Measurements from ENCODE around the gene FCHSD1. TPM values are rescaled to one million over a fixed set of nuclear protein-coding genes. Genes with fewer than 3 reads are reported as not detected.

FCHSD1 gene
- total RNA-seq, 1 experiment from 2014 or later, result 23.1 TPM

DNA sequence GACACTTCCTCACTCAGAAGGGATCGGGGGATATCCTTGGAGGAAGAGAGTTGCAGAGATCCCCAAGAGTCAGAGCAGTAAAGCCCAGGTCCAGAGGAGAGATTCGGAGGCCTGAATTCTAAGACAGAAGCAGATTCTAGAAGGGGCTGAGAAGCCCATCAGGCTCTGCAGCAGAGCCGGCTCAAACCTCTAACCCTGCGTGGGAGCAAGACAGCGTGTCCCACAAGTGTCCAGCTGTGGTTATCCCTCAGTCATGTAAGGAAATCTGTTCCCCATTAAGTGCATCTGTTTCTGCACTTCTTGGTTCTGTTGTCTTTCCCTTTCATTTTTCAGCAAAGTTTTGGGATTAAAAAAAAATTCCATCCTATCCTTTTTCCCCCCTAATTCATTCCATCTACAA, 27.6 kb downstream of the FCHSD1 start:
- H2BK12ac ChIP-seq (ENCODE audit: insufficient read length, low read depth, low read length), result no peak overlapping the region
- H3K56ac ChIP-seq (ENCODE audit: insufficient read length, low read depth, low read length), result no peak overlapping the region
- no peak overlapping the region for H3K4me2 ChIP-seq (ENCODE audit: insufficient read depth, insufficient read length, low read length)
- H3K27me3 ChIP-seq (ENCODE audit: insufficient read depth, low read length), result no peaks in the 10 kb centered on the region
- no peak overlapping the region for H2AFZ ChIP-seq (ENCODE audit: low read length)
- no peak overlapping the region for H3K23ac ChIP-seq (ENCODE audit: insufficient read length, low read depth, low read length)
- no peak overlapping the region for H2BK5ac ChIP-seq (ENCODE audit: insufficient read length, low read length)
- Mint-ChIP-seq H3K4me3 (peak overlapping the region in 1 of 2 experiments; percentile 54; a peak in 3 of 5 replicates), H3K4me1 (peaks cover 11 to 13% of the 10 kb centered on the region in 2 experiments), H3K27me3 (ENCODE audit: low read depth) (no peaks in the 10 kb centered on the region), H3K9me3 (no peaks in the 10 kb centered on the region), H3K27ac (peak overlapping the region; percentile 13 to 68 (median 39); a peak in 3 of 7 replicates), H3K36me3 (ENCODE audit: insufficient read depth in 1 of 3, low read depth in 3 of 3) (peaks cover 26 to 68% (median 67%) of the 10 kb centered on the region in 3 experiments; a peak in 6 of 7 replicates)
- no peaks in the 10 kb centered on the region for H3K9me3 ChIP-seq (ENCODE audit: control insufficient read depth, low read depth, low read length)
- H2AK5ac ChIP-seq (ENCODE audit: insufficient read length, low read length), result no peak overlapping the region
- no peak overlapping the region for H3T11ph ChIP-seq (ENCODE audit: low read length)
- no peaks in the 10 kb centered on the region for H3K79me1 ChIP-seq (ENCODE audit: insufficient read depth, low read depth, low read length, poor library complexity, severe bottlenecking)
- no peak overlapping the region for H4K8ac ChIP-seq (replicated peaks; ENCODE audit: insufficient read length, low read depth, low read length)
- no peaks in the 10 kb centered on the region for H3K23me2 ChIP-seq (ENCODE audit: insufficient read length, low read depth, low read length, poor library complexity, severe bottlenecking)
- no CpG with 5 or more reads among the region's 5 CpGs for WGBS (ENCODE audit: extremely low coverage, insufficient read length, low lambda C conversion rate)
- no peak overlapping the region for H4K5ac ChIP-seq (ENCODE audit: insufficient read length, low read depth, low read length)
- no peaks in the 10 kb centered on the region for H4K20me1 ChIP-seq (ENCODE audit: control insufficient read depth, insufficient read depth, insufficient read length)
- no peak overlapping the region for H4K91ac ChIP-seq (ENCODE audit: insufficient read length, low read depth, low read length)
- H3K9ac ChIP-seq (ENCODE audit: extremely low read depth, insufficient read length, low read length), result no peak overlapping the region
- H3K14ac ChIP-seq (ENCODE audit: insufficient read depth, low read length), result no peak overlapping the region
- H3K18ac ChIP-seq (ENCODE audit: insufficient read length, low read depth, low read length), result no peak overlapping the region
- H3K79me2 ChIP-seq (ENCODE audit: insufficient read depth, low read length), result no peaks in the 10 kb centered on the region
- H3K4me1 ChIP-seq (ENCODE audit: insufficient read depth, low read length), result no peaks in the 10 kb centered on the region
- no peak overlapping the region for H2BK120ac ChIP-seq (ENCODE audit: low read depth, low read length, poor library complexity, severe bottlenecking)
- no peak overlapping the region for H3K27ac ChIP-seq (ENCODE audit: insufficient read length, low read depth, low read length)
- TF ChIP-seq CTCF (conservative IDR thresholded peaks at IDR 0.05), result no peak
- H2BK15ac ChIP-seq (ENCODE audit: low read depth, low read length), result no peak overlapping the region
- H3K4ac ChIP-seq (ENCODE audit: low read depth, low read length), result no peak overlapping the region
- no peak for DNase-seq
- H2BK20ac ChIP-seq (ENCODE audit: low read depth, low read length, poor library complexity, severe bottlenecking), result no peak overlapping the region
